ENCODE results near the gene KLHDC4.
"Not testable (repeated sequence)": the region's sequence is repeated elsewhere in the genome, so short reads cannot be mapped to it uniquely, and the experiment has no call there.

Gene KLHDC4

GRCh38 chr16:87765776-87766484, at the start of gene KLHDC4:
TSS of gene KLHDC4 (minus strand) at chr16:87765986. CDS start at chr16:87765890, 96 bp downstream.
- peak; percentile 87 for DNase-seq (ENCODE audit: low read depth)

GRCh38 chr16:87815567-87815966, 49.8 kb upstream of the KLHDC4 start:
- DNase-seq (ENCODE audit: low read depth) = no peak

GRCh38 chr16:87812200-87812656, 46.4 kb upstream of the KLHDC4 start:
- no peak for DNase-seq (ENCODE audit: low read depth)

- not testable (repeated sequence) for DNase-seq (ENCODE audit: low read depth)
These were observed 45.7 kb upstream of the KLHDC4 start for GRCh38 chr16:87811454-87811853.

GRCh38 chr16:87809150-87809902, 43.5 kb upstream of the KLHDC4 start:
- DNase-seq (ENCODE audit: low read depth) = no peak

GRCh38 chr16:87808108-87808507, 42.3 kb upstream of the KLHDC4 start:
- no peak for DNase-seq (ENCODE audit: low read depth)

- peak; percentile 95 for DNase-seq (ENCODE audit: low read depth)
These were observed 41.1 kb upstream of the KLHDC4 start for GRCh38 chr16:87806641-87807546.

GRCh38 chr16:87806261-87806640, 40.5 kb upstream of the KLHDC4 start:
- DNase-seq (ENCODE audit: low read depth) = peak; percentile 60

- no peak for DNase-seq (ENCODE audit: low read depth)
These were observed 37.6 kb upstream of the KLHDC4 start for GRCh38 chr16:87803385-87803784.

- no peak for DNase-seq (ENCODE audit: low read depth)
These were observed 36.9 kb upstream of the KLHDC4 start for GRCh38 chr16:87802670-87803069.

GRCh38 chr16:87801679-87802259, 36.0 kb upstream of the KLHDC4 start:
- no peak for DNase-seq (ENCODE audit: low read depth)

GRCh38 chr16:87800497-87800896, 34.7 kb upstream of the KLHDC4 start:
- DNase-seq (ENCODE audit: low read depth) = no peak

GRCh38 chr16:87795336-87795735, 29.6 kb upstream of the KLHDC4 start:
- no peak for DNase-seq (ENCODE audit: low read depth)

GRCh38 chr16:87794485-87795078, 28.8 kb upstream of the KLHDC4 start:
- DNase-seq (ENCODE audit: low read depth) = no peak

GRCh38 chr16:87792205-87792565, 26.4 kb upstream of the KLHDC4 start:
- no peak for DNase-seq (ENCODE audit: low read depth)

GRCh38 chr16:87791295-87792204, 25.8 kb upstream of the KLHDC4 start:
- DNase-seq (ENCODE audit: low read depth) = no peak

- peak; percentile 36 for DNase-seq (ENCODE audit: low read depth)
These were observed 24.7 kb upstream of the KLHDC4 start for GRCh38 chr16:87790292-87791100.

- peak; percentile 95 for DNase-seq (ENCODE audit: low read depth)
These were observed 23.9 kb upstream of the KLHDC4 start for GRCh38 chr16:87789437-87790291.

All from EH (cell line).